ENCODE data around the gene TBC1D22A. TPM values are rescaled to one million over a fixed set of nuclear protein-coding genes. Genes with fewer than 3 reads are reported as not detected.

The TBC1D22A gene
- total and polyA plus RNA-seq, 9 donors, result 12.5 to 25.6 (median 18.5) TPM

DNA sequence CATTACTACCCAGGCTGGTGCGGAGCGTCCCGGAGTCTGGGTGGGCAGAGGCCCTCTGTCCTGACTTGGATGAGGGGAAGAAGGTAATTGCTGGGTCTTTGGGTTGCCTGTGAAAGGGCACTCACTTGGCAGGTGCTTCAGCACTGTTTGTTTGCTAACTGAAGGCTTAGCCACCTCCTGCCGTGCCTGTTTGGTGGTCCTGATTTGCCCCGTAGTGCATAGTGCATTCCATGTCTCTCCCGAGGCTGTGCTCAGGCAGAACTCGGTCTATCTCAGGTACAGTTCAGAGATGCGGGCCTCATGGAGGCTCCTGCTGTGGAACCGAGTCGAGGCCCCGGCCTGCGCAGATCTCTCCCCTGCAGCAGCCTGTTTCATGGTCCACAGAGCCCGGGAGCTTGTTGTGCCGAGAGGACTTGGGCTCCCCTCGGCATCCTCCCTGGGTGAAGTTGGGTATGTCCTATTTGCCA lies 146.2 kb downstream of the TBC1D22A start:
- TF ChIP-seq EP300 (IDR thresholded peaks at IDR 0.05), result no peak
- no peak for TF ChIP-seq POLR2A (IDR thresholded peaks at IDR 0.05)
- TF ChIP-seq, protein P1, sequence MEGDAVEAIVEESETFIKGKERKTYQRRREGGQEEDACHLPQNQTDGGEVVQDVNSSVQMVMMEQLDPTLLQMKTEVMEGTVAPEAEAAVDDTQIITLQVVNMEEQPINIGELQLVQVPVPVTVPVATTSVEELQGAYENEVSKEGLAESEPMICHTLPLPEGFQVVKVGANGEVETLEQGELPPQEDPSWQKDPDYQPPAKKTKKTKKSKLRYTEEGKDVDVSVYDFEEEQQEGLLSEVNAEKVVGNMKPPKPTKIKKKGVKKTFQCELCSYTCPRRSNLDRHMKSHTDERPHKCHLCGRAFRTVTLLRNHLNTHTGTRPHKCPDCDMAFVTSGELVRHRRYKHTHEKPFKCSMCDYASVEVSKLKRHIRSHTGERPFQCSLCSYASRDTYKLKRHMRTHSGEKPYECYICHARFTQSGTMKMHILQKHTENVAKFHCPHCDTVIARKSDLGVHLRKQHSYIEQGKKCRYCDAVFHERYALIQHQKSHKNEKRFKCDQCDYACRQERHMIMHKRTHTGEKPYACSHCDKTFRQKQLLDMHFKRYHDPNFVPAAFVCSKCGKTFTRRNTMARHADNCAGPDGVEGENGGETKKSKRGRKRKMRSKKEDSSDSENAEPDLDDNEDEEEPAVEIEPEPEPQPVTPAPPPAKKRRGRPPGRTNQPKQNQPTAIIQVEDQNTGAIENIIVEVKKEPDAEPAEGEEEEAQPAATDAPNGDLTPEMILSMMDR (IDR thresholded peaks at IDR 0.05), result no peak
- Histone ChIP-seq H3K4me1 (ENCODE audit: insufficient read depth) (no peaks in the 10 kb centered on the region), H3K9me3 (no peaks in the 10 kb centered on the region), H3K4me3 (no peak overlapping the region), H3K27ac (no peak overlapping the region), H3K36me3 (no peaks in the 10 kb centered on the region), H3K27me3 (no peaks in the 10 kb centered on the region)
- 94% methylated on average over 13 to 15 of the region's 15 CpGs for WGBS, 3 donors
- no peak for DNase-seq
- intact Hi-C loops (cut with DNase I), result no loop called here

DNA sequence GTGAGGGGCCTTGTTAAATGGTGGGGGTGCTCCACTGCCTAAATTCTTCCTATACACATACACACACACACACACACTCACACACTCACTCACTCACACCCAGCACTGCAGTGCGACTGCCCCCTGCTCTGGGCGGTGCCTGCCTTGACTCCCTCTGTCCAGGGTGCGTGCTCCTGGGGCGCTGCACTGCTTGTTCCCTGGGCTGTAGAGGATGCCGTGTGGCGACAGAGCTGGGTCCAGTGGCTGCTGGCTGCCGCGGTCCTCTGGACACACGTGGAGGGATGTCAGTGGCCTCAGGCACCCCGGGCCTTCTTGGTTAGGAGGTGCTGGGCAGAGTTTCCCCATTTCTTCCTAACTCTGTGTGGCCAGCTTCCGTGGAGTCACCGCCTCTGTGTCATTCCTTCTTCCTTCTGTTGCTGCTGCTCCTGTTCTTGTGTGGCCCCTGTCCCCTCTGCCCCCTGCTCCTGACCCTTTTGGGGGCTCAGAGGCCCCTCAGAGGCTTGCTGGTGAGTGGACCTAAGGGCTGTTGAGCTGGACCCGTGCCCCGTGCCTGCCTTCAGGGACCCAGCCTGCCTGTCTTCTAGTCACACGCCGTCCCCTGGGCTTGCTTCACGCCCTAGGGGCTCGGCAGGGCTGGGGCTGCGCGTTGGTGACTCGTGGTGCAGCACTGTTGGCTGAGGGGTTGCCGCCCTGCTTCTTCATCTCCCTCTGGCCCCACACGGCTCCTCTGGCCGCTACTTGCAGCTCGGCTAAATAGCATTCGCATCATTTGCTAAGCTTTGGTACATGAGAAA lies 147.0 kb downstream of the TBC1D22A start:
- H3K4me1 ChIP-seq (ENCODE audit: insufficient read depth), result no peaks in the 10 kb centered on the region
- no peaks in the 10 kb centered on the region for H3K36me3 ChIP-seq
- H3K27ac ChIP-seq, result no peak overlapping the region
- TF ChIP-seq POLR2A (IDR thresholded peaks at IDR 0.05) (no peak), EP300 (IDR thresholded peaks at IDR 0.05) (no peak)
- TF ChIP-seq, protein P1 (IDR thresholded peaks at IDR 0.05), result no peak
- no peaks in the 10 kb centered on the region for H3K9me3 ChIP-seq
- DNase-seq, result no peak
- WGBS, 3 donors, result 87 to 91% (median 90%) methylated on average over 25 to 26 of the region's 26 CpGs
- H3K4me3 ChIP-seq, result no peak overlapping the region
- no peaks in the 10 kb centered on the region for H3K27me3 ChIP-seq
- intact Hi-C loops (cut with DNase I), result no loop called here

DNA sequence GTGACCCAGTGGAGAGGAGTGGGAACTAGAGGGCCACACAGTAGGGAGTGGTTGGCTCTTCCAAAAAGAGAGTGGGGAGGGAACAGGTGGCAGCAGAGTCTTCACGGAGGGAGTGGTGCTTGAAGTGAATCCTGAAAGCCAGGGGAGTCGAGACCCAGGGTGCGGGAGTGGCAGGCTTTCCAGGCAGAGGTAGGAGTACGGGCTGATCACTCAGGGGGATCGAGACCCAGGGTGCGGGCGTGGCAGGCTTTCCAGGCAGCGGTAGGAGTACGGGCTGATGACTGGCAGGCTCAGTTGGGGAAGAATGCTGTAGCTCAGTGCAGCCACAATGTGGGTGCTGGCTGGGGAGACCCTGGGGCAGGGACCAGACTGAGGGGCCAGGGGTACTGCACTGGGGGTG lies 148.2 kb downstream of the TBC1D22A start:
- H3K9me3 ChIP-seq, result no peaks in the 10 kb centered on the region
- H3K27me3 ChIP-seq, result no peaks in the 10 kb centered on the region
- H3K27ac ChIP-seq, result no peak overlapping the region
- intact Hi-C loops (cut with DNase I), result no loop called here
- TF ChIP-seq, protein P1 (IDR thresholded peaks at IDR 0.05), result no peak
- TF ChIP-seq EP300 (IDR thresholded peaks at IDR 0.05), result no peak
- no peak for TF ChIP-seq POLR2A (IDR thresholded peaks at IDR 0.05)
- no peaks in the 10 kb centered on the region for H3K4me1 ChIP-seq (ENCODE audit: insufficient read depth)
- DNase-seq, result no peak
- H3K4me3 ChIP-seq, result no peak overlapping the region
- H3K36me3 ChIP-seq, result no peaks in the 10 kb centered on the region
- WGBS, 3 donors, result 92 to 96% (median 93%) methylated on average over 9 of the region's 9 CpGs

DNA sequence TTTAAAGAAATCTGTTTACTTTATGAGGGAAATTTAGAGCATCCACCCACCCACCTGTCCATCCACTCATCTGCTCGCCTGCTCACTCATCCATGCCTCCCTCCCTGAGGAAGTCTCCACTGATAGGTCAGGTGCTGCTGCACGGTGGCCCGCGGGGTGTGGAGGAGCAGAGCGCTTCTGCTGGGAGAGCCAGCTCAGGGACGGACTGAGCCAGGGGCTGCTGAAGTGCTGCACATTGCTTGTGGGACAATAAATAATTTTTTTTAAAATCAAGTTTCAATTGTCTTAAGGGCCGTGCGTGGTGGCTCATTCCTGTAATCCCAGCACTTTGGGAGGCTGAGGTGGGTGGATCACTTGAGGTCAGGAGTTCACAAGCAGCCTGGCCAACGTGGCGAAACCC lies 148.9 kb downstream of the TBC1D22A start:
- no peak overlapping the region for H3K4me3 ChIP-seq
- no peak for DNase-seq
- TF ChIP-seq, protein P1 (IDR thresholded peaks at IDR 0.05), result no peak
- TF ChIP-seq EP300 (IDR thresholded peaks at IDR 0.05) (no peak), POLR2A (IDR thresholded peaks at IDR 0.05) (no peak)
- no peaks in the 10 kb centered on the region for H3K27me3 ChIP-seq
- H3K27ac ChIP-seq, result no peak overlapping the region
- intact Hi-C loops (cut with DNase I), result no loop called here
- H3K9me3 ChIP-seq, result no peaks in the 10 kb centered on the region
- no peaks in the 10 kb centered on the region for H3K4me1 ChIP-seq (ENCODE audit: insufficient read depth)
- 84 to 87% (median 87%) methylated on average over 10 of the region's 10 CpGs for WGBS, 3 donors
- H3K36me3 ChIP-seq, result no peaks in the 10 kb centered on the region

Data from ovary (tissue), 9 donors.